ENCODE data around the gene YARS1. TPM values are rescaled to one million over a fixed set of nuclear protein-coding genes. Genes with fewer than 3 reads are reported as not detected.
A peak's percentile ranks its signal among the peaks of the same experiment; 100 is the strongest.

YARS1 gene
- total and polyA plus RNA-seq, 2 experiments from 2014 or later = 134 to 182 TPM

DNA sequence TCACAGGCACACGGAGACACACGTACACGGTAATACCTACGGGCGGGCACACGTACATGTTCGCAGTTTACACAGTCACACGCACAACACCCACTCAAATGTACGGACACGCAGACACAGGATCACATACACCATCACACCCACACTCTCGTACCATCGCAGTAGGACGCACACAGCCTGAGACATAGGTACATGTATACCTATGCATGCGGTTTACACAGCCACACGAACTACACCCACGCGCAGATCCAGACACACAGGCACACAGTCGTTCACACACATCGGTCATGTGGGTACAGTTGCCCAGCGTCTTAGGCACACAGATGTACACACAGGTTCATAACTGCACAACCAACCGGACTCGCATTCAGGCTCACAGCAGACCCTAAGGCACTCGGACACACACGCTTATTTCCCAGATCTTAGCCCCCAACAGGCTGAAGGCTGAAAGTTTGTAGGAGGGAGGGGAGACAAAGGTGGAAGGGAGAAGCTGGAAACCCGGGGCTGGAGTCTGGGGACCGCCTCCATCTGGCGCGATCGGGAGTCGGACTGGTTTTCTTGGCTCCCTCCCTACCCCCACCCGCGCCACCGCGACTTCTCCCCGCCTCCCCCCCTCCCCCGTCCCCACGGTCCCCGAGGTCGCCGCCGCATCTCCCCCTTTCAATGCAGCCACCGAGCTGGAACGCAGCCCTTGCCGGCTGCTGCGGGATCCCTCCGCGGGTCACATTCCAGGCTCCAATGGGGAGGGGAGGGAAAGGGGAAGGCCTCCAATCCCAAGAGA is 62.7 kb downstream of the YARS1 start:
- ATAC-seq = peak; percentile 49
- H3K27ac Mint-ChIP-seq = peak overlapping the region; percentile 92
- H3K4me1 Mint-ChIP-seq = peaks cover 56% of the 10 kb centered on the region

GRCh38 chr1:32753532-32754316 is 63.4 kb downstream of the YARS1 start:
- Histone ChIP-seq H3K9me2 (ENCODE audit: insufficient read depth) (no peaks in the 10 kb centered on the region), H3F3A (replicated peaks; ENCODE audit: low read depth) (peaks cover 18% of the 10 kb centered on the region), H3K27ac (ENCODE audit: low read depth) (peak overlapping the region; percentile 99), H3K4me1 (ENCODE audit: insufficient read depth) (peaks cover 40% of the 10 kb centered on the region), H3K79me2 (replicated peaks; ENCODE audit: insufficient read depth) (peaks cover 42% of the 10 kb centered on the region), H3K27me3 (ENCODE audit: insufficient read depth) (no peaks in the 10 kb centered on the region), H4K20me1 (replicated peaks; ENCODE audit: insufficient read depth) (peaks cover 4% of the 10 kb centered on the region; the same call in 1 of the 2 replicates), H3K36me3 (ENCODE audit: insufficient read depth) (no peaks in the 10 kb centered on the region), H3K4me3 (peak overlapping the region; percentile 95), H3K4me2 (peak overlapping the region; percentile 99), H2AFZ (no peak overlapping the region)
- peaks cover 13% of the 10 kb centered on the region for H3K27me3 Mint-ChIP-seq (ENCODE audit: insufficient read depth, low read depth, poor library complexity)
- H3K9me3 Mint-ChIP-seq = 0 out of 3 replicates have a peak, but pooled peaks cover 2% of the 10 kb centered on the region
- peak; percentile 70 for ATAC-seq
- H3K4me1 Mint-ChIP-seq = peaks cover 51% of the 10 kb centered on the region
- peak in 1 of 2 experiments; percentile 41; a peak in 2 of 4 replicates for TF ChIP-seq CTCF (conservative IDR thresholded peaks at IDR 0.05; ENCODE audit: low read depth in 2 of 2)
- TF ChIP-seq POLR2AphosphoS5 (IDR thresholded peaks at IDR 0.05; ENCODE audit: low read depth) = peak; percentile 28
- no peak for TF ChIP-seq ZNF114 (CRISPR knock-in tag; IDR thresholded peaks at IDR 0.05)
- H3K4me3 Mint-ChIP-seq = peak overlapping the region; percentile 95
- peak; percentile 96 for DNase-seq (ENCODE audit: low spot score)
- peaks cover 5% of the 10 kb centered on the region; the same call in 2 of the 3 replicates for H3K36me3 Mint-ChIP-seq (ENCODE audit: low read depth)
- H3K27ac Mint-ChIP-seq = peak overlapping the region; percentile 92

More for the DNA sequence above, 62.7 kb downstream of the YARS1 start:
- Mint-ChIP-seq H3K4me3 (peak overlapping the region; percentile 95), H3K36me3 (ENCODE audit: low read depth) (peaks cover 5% of the 10 kb centered on the region; the same call in 2 of the 3 replicates), H3K27me3 (ENCODE audit: insufficient read depth, low read depth, poor library complexity) (peaks cover 16% of the 10 kb centered on the region), H3K9me3 (0 out of 3 replicates have a peak, but pooled peaks cover 2% of the 10 kb centered on the region)
- H3K9me2 ChIP-seq (ENCODE audit: insufficient read depth) = no peaks in the 10 kb centered on the region
- H3K27me3 ChIP-seq (ENCODE audit: insufficient read depth) = no peaks in the 10 kb centered on the region
- DNase-seq (ENCODE audit: low spot score) = peak; percentile 95
- no peaks in the 10 kb centered on the region for H3K36me3 ChIP-seq (ENCODE audit: insufficient read depth)
- peaks cover 48% of the 10 kb centered on the region for H3K4me1 ChIP-seq (ENCODE audit: insufficient read depth)
- peaks cover 22% of the 10 kb centered on the region for H3F3A ChIP-seq (replicated peaks; ENCODE audit: low read depth)
- peaks cover 46% of the 10 kb centered on the region for H3K79me2 ChIP-seq (replicated peaks; ENCODE audit: insufficient read depth)
- H3K4me2 ChIP-seq = peak overlapping the region; percentile 99
- H3K4me3 ChIP-seq = peak overlapping the region; percentile 95
- TF ChIP-seq CTCF (conservative IDR thresholded peaks at IDR 0.05; ENCODE audit: low read depth in 2 of 2) (peak in 1 of 2 experiments; percentile 22; a peak in 1 of 4 replicates), POLR2AphosphoS5 (IDR thresholded peaks at IDR 0.05; ENCODE audit: low read depth) (peak; percentile 54; the same call in 1 of the 2 replicates), EZH2 (IDR thresholded peaks at IDR 0.05; ENCODE audit: low read depth, unreplicated experiment) (no peak), NANOG (IDR thresholded peaks at IDR 0.05; ENCODE audit: borderline replicate concordance) (no peak), JUNB (IDR thresholded peaks at IDR 0.05; ENCODE audit: unreplicated experiment) (no peak)
- TF ChIP-seq, protein P1, sequence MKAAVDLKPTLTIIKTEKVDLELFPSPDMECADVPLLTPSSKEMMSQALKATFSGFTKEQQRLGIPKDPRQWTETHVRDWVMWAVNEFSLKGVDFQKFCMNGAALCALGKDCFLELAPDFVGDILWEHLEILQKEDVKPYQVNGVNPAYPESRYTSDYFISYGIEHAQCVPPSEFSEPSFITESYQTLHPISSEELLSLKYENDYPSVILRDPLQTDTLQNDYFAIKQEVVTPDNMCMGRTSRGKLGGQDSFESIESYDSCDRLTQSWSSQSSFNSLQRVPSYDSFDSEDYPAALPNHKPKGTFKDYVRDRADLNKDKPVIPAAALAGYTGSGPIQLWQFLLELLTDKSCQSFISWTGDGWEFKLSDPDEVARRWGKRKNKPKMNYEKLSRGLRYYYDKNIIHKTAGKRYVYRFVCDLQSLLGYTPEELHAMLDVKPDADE (IDR thresholded peaks at IDR 0.05) = no peak
- no peak overlapping the region for H2AFZ ChIP-seq
- peaks cover 4% of the 10 kb centered on the region; the same call in 1 of the 2 replicates for H4K20me1 ChIP-seq (replicated peaks; ENCODE audit: insufficient read depth)
- peak overlapping the region; percentile 99 for H3K27ac ChIP-seq (ENCODE audit: low read depth)
